Measurements from ENCODE around the gene RTF1. TPM values are rescaled to one million over a fixed set of nuclear protein-coding genes. Genes with fewer than 3 reads are reported as not detected.

The RTF1 gene
- total RNA-seq, 1 experiment from 2014 or later = 33.5 TPM

GRCh38 chr15:41487381-41487780 is 70.5 kb downstream of the RTF1 start:
- Histone ChIP-seq H3K4me2 (ENCODE audit: low read depth, low read length, poor library complexity, severe bottlenecking) (no peak overlapping the region), H4K20me1 (ENCODE audit: insufficient read depth, low read depth, low read length) (peaks cover 4% of the 10 kb centered on the region; the same call in 1 of the 2 replicates)

GRCh38 chr15:41487802-41488201 is 70.9 kb downstream of the RTF1 start:
- Histone ChIP-seq H3K4me3 (ENCODE audit: low read length) (no peak overlapping the region), H3K36me3 (ENCODE audit: insufficient read depth, low read length) (peaks cover 1% of the 10 kb centered on the region; the same call in 1 of the 2 replicates), H4K20me1 (ENCODE audit: insufficient read depth, low read depth, low read length) (peaks cover 4% of the 10 kb centered on the region; the same call in 1 of the 2 replicates), H3K27me3 (ENCODE audit: low read length) (no peaks in the 10 kb centered on the region), H3K9me3 (ENCODE audit: low read length) (no peaks in the 10 kb centered on the region), H3K79me2 (ENCODE audit: low read length) (no peaks in the 10 kb centered on the region), H3K9ac (ENCODE audit: low read length) (no peak overlapping the region), H3K27ac (ENCODE audit: low read length) (no peak overlapping the region), H3K4me2 (ENCODE audit: low read depth, low read length, poor library complexity, severe bottlenecking) (no peak overlapping the region), H3K9me2 (replicated peaks; ENCODE audit: insufficient read depth, low read length) (no peaks in the 10 kb centered on the region), H2AFZ (ENCODE audit: low read length) (no peak overlapping the region), H3K4me1 (ENCODE audit: low read length) (peaks cover 4% of the 10 kb centered on the region)
- DNase-seq = no peak

More at GRCh38 chr15:41487381-41487780, 70.5 kb downstream of the RTF1 start:
- no peak overlapping the region for H2AFZ ChIP-seq (ENCODE audit: low read length)
- no peaks in the 10 kb centered on the region for H3K27me3 ChIP-seq (ENCODE audit: low read length)
- H3K27ac ChIP-seq (ENCODE audit: low read length) = no peak overlapping the region
- no peak overlapping the region for H3K9ac ChIP-seq (ENCODE audit: low read length)
- H3K79me2 ChIP-seq (ENCODE audit: low read length) = no peaks in the 10 kb centered on the region
- H3K4me3 ChIP-seq (ENCODE audit: low read length) = no peak overlapping the region
- no peaks in the 10 kb centered on the region for H3K9me2 ChIP-seq (replicated peaks; ENCODE audit: insufficient read depth, low read length)
- peaks cover 6% of the 10 kb centered on the region; the same call in 1 of the 2 replicates for H3K36me3 ChIP-seq (ENCODE audit: insufficient read depth, low read length)
- H3K4me1 ChIP-seq (ENCODE audit: low read length) = no peaks in the 10 kb centered on the region
- DNase-seq = no peak
- no peaks in the 10 kb centered on the region for H3K9me3 ChIP-seq (ENCODE audit: low read length)

GRCh38 chr15:41489641-41490040 is 72.7 kb downstream of the RTF1 start:
- H2AFZ ChIP-seq (ENCODE audit: low read length) = no peak overlapping the region
- no peak for DNase-seq
- no peak overlapping the region for H3K4me3 ChIP-seq (ENCODE audit: low read length)
- H3K9ac ChIP-seq (ENCODE audit: low read length) = no peak overlapping the region
- no peaks in the 10 kb centered on the region for H3K9me3 ChIP-seq (ENCODE audit: low read length)
- no peak overlapping the region for H3K4me2 ChIP-seq (ENCODE audit: low read depth, low read length, poor library complexity, severe bottlenecking)
- no peaks in the 10 kb centered on the region for H3K36me3 ChIP-seq (ENCODE audit: insufficient read depth, low read length)
- peaks cover 7% of the 10 kb centered on the region; the same call in 1 of the 2 replicates for H4K20me1 ChIP-seq (ENCODE audit: insufficient read depth, low read depth, low read length)
- H3K4me1 ChIP-seq (ENCODE audit: low read length) = peaks cover 18% of the 10 kb centered on the region
- no peaks in the 10 kb centered on the region for H3K79me2 ChIP-seq (ENCODE audit: low read length)
- no peaks in the 10 kb centered on the region for H3K9me2 ChIP-seq (replicated peaks; ENCODE audit: insufficient read depth, low read length)
- H3K27me3 ChIP-seq (ENCODE audit: low read length) = no peaks in the 10 kb centered on the region
- H3K27ac ChIP-seq (ENCODE audit: low read length) = no peak overlapping the region

DNA sequence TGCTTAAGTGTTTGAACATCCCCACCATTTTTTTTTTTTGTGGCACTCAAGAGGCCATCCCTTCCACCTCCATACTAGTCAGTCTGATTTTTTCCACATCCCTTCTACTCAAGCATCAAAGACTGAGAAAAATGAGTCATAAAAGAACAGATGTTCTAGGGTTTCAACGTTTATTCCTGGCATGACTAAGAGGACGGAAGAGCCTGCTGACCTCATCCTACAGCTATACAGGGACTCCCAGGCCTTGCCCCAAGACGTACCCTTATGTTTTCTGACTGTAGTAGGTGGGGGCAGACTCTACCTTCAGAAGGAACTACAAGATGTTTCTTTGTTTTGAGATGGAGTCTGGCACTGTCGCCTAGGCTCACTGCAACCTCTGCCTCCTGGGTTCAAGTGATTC is 73.5 kb downstream of the RTF1 start:
- H3K4me1 ChIP-seq (ENCODE audit: low read length) = peaks cover 18% of the 10 kb centered on the region
- H3K27ac ChIP-seq (ENCODE audit: low read length) = no peak overlapping the region
- no peak overlapping the region for H3K4me2 ChIP-seq (ENCODE audit: low read depth, low read length, poor library complexity, severe bottlenecking)
- peaks cover 7% of the 10 kb centered on the region; the same call in 1 of the 2 replicates for H4K20me1 ChIP-seq (ENCODE audit: insufficient read depth, low read depth, low read length)
- H3K9me3 ChIP-seq (ENCODE audit: low read length) = no peaks in the 10 kb centered on the region
- H3K79me2 ChIP-seq (ENCODE audit: low read length) = no peaks in the 10 kb centered on the region
- no peak for DNase-seq
- H3K36me3 ChIP-seq (ENCODE audit: insufficient read depth, low read length) = no peaks in the 10 kb centered on the region
- H3K9me2 ChIP-seq (replicated peaks; ENCODE audit: insufficient read depth, low read length) = no peaks in the 10 kb centered on the region
- no peak overlapping the region for H2AFZ ChIP-seq (ENCODE audit: low read length)
- no peak overlapping the region for H3K9ac ChIP-seq (ENCODE audit: low read length)
- H3K4me3 ChIP-seq (ENCODE audit: low read length) = no peak overlapping the region
- no peaks in the 10 kb centered on the region for H3K27me3 ChIP-seq (ENCODE audit: low read length)

- no peak overlapping the region for H3K9ac ChIP-seq (ENCODE audit: low read length)
- no peak overlapping the region for H3K27ac ChIP-seq (ENCODE audit: low read length)
- no peaks in the 10 kb centered on the region for H3K9me2 ChIP-seq (replicated peaks; ENCODE audit: insufficient read depth, low read length)
- no peak overlapping the region for H3K4me2 ChIP-seq (ENCODE audit: low read depth, low read length, poor library complexity, severe bottlenecking)
- H3K4me1 ChIP-seq (ENCODE audit: low read length) = peaks cover 18% of the 10 kb centered on the region
- DNase-seq = no peak
- H3K36me3 ChIP-seq (ENCODE audit: insufficient read depth, low read length) = no peaks in the 10 kb centered on the region
- no peaks in the 10 kb centered on the region for H3K79me2 ChIP-seq (ENCODE audit: low read length)
- H3K27me3 ChIP-seq (ENCODE audit: low read length) = no peaks in the 10 kb centered on the region
- H3K4me3 ChIP-seq (ENCODE audit: low read length) = no peak overlapping the region
- peaks cover 7% of the 10 kb centered on the region; the same call in 1 of the 2 replicates for H4K20me1 ChIP-seq (ENCODE audit: insufficient read depth, low read depth, low read length)
- H2AFZ ChIP-seq (ENCODE audit: low read length) = no peak overlapping the region
- H3K9me3 ChIP-seq (ENCODE audit: low read length) = no peaks in the 10 kb centered on the region
These were observed 75.0 kb downstream of the RTF1 start for GRCh38 chr15:41491889-41492288.

- H2AFZ ChIP-seq (ENCODE audit: low read length) = peak overlapping the region; percentile 100
- no peaks in the 10 kb centered on the region for H3K36me3 ChIP-seq (ENCODE audit: insufficient read depth, low read length)
- H3K9ac ChIP-seq (ENCODE audit: low read length) = peak overlapping the region; percentile 73
- no peaks in the 10 kb centered on the region for H3K79me2 ChIP-seq (ENCODE audit: low read length)
- no peaks in the 10 kb centered on the region for H3K27me3 ChIP-seq (ENCODE audit: low read length)
- DNase-seq = no peak
- H4K20me1 ChIP-seq (ENCODE audit: insufficient read depth, low read depth, low read length) = peaks cover 7% of the 10 kb centered on the region; the same call in 1 of the 2 replicates
- peaks cover 18% of the 10 kb centered on the region for H3K4me1 ChIP-seq (ENCODE audit: low read length)
- H3K9me3 ChIP-seq (ENCODE audit: low read length) = no peaks in the 10 kb centered on the region
- no peak overlapping the region for H3K27ac ChIP-seq (ENCODE audit: low read length)
- no peaks in the 10 kb centered on the region for H3K9me2 ChIP-seq (replicated peaks; ENCODE audit: insufficient read depth, low read length)
- H3K4me3 ChIP-seq (ENCODE audit: low read length) = peak overlapping the region; percentile 79
- peak overlapping the region; percentile 92 for H3K4me2 ChIP-seq (ENCODE audit: low read depth, low read length, poor library complexity, severe bottlenecking)
These were observed 75.8 kb downstream of the RTF1 start for GRCh38 chr15:41492597-41493204.

DNA sequence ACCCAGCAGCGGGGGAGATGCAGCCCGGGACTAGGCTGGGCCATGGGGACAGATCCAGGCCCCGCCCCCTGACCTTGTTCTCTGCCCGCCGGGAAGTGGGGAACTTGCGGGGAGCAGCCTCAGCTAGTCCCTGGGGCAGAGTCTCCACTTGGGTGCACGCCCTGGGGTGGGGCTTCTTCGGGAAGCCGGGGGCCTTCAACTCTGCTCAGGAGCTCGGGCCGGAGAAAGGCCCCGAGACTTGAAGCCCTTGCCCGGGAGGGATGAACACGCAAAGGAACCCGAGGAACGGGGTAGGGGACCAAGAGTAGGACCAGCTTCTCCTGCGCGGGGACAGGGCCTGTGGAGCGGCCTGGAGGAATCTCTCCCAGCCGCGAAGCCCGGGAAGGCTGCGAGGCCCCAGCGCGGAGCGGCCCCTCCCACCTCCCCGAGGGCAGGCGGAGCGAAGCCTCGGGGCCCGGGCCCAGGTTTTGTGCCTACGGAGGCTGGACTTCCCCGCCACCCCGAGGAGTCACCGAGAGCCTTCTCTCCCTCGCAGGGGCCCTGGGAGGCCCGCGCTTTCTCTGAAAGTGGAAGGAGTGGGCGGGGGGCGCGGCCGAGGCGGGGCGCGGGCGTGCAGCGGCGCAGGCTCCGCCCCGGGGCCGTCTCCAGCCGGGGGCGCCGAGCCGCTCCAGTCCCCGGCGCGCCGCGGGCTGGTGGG is 76.5 kb downstream of the RTF1 start, which contains the start of gene ITPKA:
TSS of gene ITPKA (plus strand) at position 670 of the 697 bp plus-strand sequence. CDS start 54 bp downstream, outside the sequence.
- DNase-seq = peak; percentile 81
- H3K9me2 ChIP-seq (replicated peaks; ENCODE audit: insufficient read depth, low read length) = no peaks in the 10 kb centered on the region
- peaks cover 7% of the 10 kb centered on the region; the same call in 1 of the 2 replicates for H4K20me1 ChIP-seq (ENCODE audit: insufficient read depth, low read depth, low read length)
- H3K27me3 ChIP-seq (ENCODE audit: low read length) = no peaks in the 10 kb centered on the region
- H3K4me2 ChIP-seq (ENCODE audit: low read depth, low read length, poor library complexity, severe bottlenecking) = peak within 1 kb of the TSS; percentile 92
- H3K4me1 ChIP-seq (ENCODE audit: low read length) = peaks cover 19% of the 10 kb centered on the region
- peak within 1 kb of the TSS; percentile 73 for H3K9ac ChIP-seq (ENCODE audit: low read length)
- H2AFZ ChIP-seq (ENCODE audit: low read length) = peak within 1 kb of the TSS; percentile 100
- H3K4me3 ChIP-seq (ENCODE audit: low read length) = peak within 1 kb of the TSS; percentile 79
- no peaks in the 10 kb centered on the region for H3K36me3 ChIP-seq (ENCODE audit: insufficient read depth, low read length)
- H3K9me3 ChIP-seq (ENCODE audit: low read length) = no peaks in the 10 kb centered on the region
- H3K27ac ChIP-seq (ENCODE audit: low read length) = no peak within 1 kb of the TSS
- no peaks in the 10 kb centered on the region for H3K79me2 ChIP-seq (ENCODE audit: low read length)

GRCh38 chr15:41493902-41494189 is 77.0 kb downstream of the RTF1 start:
- DNase-seq = no peak
- peak overlapping the region; percentile 79 for H3K4me3 ChIP-seq (ENCODE audit: low read length)
- H4K20me1 ChIP-seq (ENCODE audit: insufficient read depth, low read depth, low read length) = peaks cover 7% of the 10 kb centered on the region; the same call in 1 of the 2 replicates
- H3K27me3 ChIP-seq (ENCODE audit: low read length) = no peaks in the 10 kb centered on the region
- no peaks in the 10 kb centered on the region for H3K79me2 ChIP-seq (ENCODE audit: low read length)
- peak overlapping the region; percentile 58 for H3K4me2 ChIP-seq (ENCODE audit: low read depth, low read length, poor library complexity, severe bottlenecking)
- H3K36me3 ChIP-seq (ENCODE audit: insufficient read depth, low read length) = no peaks in the 10 kb centered on the region
- no peak overlapping the region for H3K27ac ChIP-seq (ENCODE audit: low read length)
- H3K9ac ChIP-seq (ENCODE audit: low read length) = peak overlapping the region; percentile 73; the same call in 1 of the 2 replicates
- no peak overlapping the region for H2AFZ ChIP-seq (ENCODE audit: low read length)
- H3K9me2 ChIP-seq (replicated peaks; ENCODE audit: insufficient read depth, low read length) = no peaks in the 10 kb centered on the region
- H3K9me3 ChIP-seq (ENCODE audit: low read length) = no peaks in the 10 kb centered on the region
- H3K4me1 ChIP-seq (ENCODE audit: low read length) = peaks cover 24% of the 10 kb centered on the region
